HEK293T (cell line): ENCODE measurements around the gene ARHGDIB.

Experiments
- ARNT ChIP-seq: fragments of 450-650 bp; IDR thresholded peaks from 2 replicates; pipeline ENCODE4 v1.6.1; 2017; ENCODE audit warnings: mild to moderate bottlenecking
- BHLHE40 ChIP-seq: fragments of 450-650 bp; IDR thresholded peaks from 2 replicates; pipeline ENCODE4 v1.6.1; 2016; ENCODE audit warnings: mild to moderate bottlenecking, moderate library complexity, borderline replicate concordance
- FOXA1 ChIP-seq: fragments of 450-650 bp; IDR thresholded peaks from 2 replicates; pipeline ENCODE4 v1.6.1; 2016; ENCODE audit warnings: mild to moderate bottlenecking
- FOXK2 ChIP-seq: fragments of 450-650 bp; IDR thresholded peaks from 2 replicates; pipeline ENCODE4 v1.6.1; 2016; ENCODE audit warnings: mild to moderate bottlenecking
- FOXM1 ChIP-seq: fragments of 450-650 bp; IDR thresholded peaks from 2 replicates; pipeline ENCODE4 v1.6.1; 2017; ENCODE audit warnings: mild to moderate bottlenecking, borderline replicate concordance
- LEF1 ChIP-seq: fragments of 450-650 bp; IDR thresholded peaks from 2 replicates; pipeline ENCODE4 v1.6.1; 2017; ENCODE audit warnings: mild to moderate bottlenecking, borderline replicate concordance
- PKNOX1 ChIP-seq: fragments of 450-650 bp; IDR thresholded peaks from 2 replicates; pipeline ENCODE4 v1.6.1; 2016

GRCh38 chr12:14931791-14932560 is 29.4 kb downstream of the ARHGDIB start:
- TF ChIP-seq PKNOX1 (no peak), BHLHE40 (no peak), ARNT (no peak), FOXM1 (no peak), FOXA1 (no peak), LEF1 (no peak), FOXK2 (no peak)
